Glomerular visceral epithelial cell (primary cell): ENCODE results near the gene CDC123.
"Not testable (repeated sequence)": the region's sequence is repeated elsewhere in the genome, so short reads cannot be mapped to it uniquely, and the experiment has no call there.

Source experiments
- DNase-seq: peaks from one replicate; pipeline ENCODE4 v3.0.0-alpha.2; 2016; ENCODE audit errors: extremely low spot score

CDC123 gene

GRCh38 chr10:12235116-12235694 is 39.2 kb downstream of the CDC123 start:
- no peak for DNase-seq

GRCh38 chr10:12235796-12236195 is 39.8 kb downstream of the CDC123 start:
- DNase-seq: no peak

GRCh38 chr10:12237265-12238220 is 41.6 kb downstream of the CDC123 start:
- DNase-seq: peak; percentile 45

DNA sequence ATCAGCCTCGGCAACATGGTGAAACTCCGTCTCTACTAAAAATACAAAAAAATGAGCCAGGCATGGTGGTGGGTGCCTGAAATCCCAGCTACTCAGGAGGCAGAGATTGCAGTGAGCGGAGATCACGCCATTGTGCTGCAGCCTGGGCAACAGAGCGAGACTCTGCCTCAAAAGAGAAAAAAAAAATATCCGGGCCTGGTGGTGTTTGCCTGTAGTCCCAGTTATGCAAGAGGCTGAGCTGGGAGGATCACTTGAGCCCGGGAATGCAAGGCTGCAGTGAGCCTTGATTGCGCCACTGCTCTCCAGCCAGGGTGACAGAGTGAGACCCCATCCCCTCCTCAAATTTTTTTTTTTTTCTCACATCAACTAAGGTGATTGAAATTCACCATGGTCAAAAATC is 42.8 kb downstream of the CDC123 start:
- no peak for DNase-seq

- no peak for DNase-seq
Measured at GRCh38 chr10:12241810-12242529, 46.0 kb downstream of the CDC123 start.

- no peak for DNase-seq
Measured at GRCh38 chr10:12243864-12244620, 48.1 kb downstream of the CDC123 start.

GRCh38 chr10:12250181-12250580 is 54.2 kb downstream of the CDC123 start:
- no peak for DNase-seq

DNA sequence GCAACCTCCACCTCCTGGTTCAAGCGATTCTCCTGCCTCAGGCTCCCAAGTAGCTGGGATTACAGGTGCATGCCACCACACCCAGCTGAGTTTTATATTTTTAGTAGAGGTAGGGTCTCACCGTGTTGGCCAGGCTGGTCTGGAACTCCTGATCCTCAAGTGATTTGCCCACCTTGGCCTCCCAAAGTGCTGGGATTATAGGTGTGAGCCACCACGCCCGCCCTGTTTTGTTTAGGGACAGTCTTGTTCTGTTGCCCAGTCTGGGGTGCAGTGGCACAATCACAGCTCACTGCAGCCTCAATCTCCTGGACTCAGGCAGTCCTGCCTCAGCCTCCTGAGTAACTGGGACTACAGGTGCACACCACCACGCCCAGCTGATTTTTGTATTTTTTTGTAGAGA is 54.7 kb downstream of the CDC123 start:
- not testable (repeated sequence) for DNase-seq

DNA sequence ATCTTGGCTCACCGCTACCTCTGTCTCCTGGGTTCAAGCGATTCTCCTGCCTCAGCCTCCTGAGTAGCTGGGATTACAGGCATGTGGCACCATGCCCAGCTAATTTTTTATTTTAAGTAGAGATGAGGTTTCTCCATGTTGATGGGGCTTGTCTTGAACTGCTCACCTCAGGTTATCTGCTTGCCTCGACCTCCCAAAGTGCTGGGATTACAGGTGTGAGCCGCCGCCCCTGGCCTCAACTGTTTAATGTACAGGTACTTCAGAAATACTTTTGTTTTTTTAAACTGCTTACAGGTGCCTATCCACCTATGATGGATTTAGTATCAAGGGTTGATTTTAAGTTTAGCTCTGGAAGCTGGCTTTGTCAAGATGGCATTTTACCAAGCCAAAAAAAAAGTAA is 55.6 kb downstream of the CDC123 start:
- no peak for DNase-seq

DNA sequence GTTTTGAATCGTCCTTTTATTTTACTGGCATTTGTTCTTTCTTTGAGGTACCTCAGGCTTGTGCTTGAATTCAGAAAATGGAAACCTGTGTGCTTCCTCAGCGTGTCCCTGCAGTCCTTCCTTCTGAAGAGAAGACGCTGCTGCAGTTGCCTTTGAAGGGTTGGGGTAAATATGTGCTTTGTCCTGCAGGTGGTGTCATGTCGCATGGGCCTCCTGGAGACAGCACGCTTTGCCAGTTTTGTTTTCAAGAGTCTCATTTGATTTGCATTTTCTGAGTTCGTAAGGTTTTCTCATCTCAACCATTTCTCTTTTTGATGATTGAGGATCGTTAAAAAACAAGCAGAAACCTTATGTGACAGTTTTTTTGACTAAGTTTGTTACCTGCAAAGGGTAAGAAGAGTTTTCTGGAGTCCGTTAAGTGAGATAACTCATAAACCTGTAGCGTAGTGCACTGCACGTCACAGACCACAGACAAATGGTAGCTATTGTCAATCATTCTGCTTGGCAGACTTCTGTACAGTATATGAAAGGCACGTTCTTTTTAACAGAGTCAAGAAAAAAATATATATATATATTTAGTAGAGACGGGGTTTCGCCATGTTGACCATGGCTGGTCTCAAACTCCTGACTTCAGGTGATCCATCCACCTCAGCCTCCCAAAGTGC is 57.0 kb downstream of the CDC123 start:
- peak; percentile 30 for DNase-seq

DNA sequence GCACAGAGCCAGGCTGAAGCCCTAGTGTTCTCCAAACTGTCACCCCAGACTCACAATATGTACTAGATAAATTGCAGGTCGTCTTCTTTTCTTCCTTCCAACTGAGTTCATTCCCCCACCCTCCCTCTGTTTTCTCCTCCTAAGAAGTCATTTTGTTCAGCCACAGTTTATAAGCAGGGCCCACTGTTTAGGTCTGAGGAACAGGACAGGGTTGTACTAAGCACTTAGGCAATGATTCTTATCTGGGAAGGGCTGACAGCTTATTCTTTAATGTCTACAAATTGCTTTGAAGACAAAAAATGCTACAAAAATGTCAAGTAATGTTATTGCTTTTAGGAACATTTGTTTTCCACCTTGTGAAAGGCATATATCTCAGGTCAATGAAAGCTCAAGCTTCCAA is 59.1 kb downstream of the CDC123 start:
- DNase-seq: no peak

DNA sequence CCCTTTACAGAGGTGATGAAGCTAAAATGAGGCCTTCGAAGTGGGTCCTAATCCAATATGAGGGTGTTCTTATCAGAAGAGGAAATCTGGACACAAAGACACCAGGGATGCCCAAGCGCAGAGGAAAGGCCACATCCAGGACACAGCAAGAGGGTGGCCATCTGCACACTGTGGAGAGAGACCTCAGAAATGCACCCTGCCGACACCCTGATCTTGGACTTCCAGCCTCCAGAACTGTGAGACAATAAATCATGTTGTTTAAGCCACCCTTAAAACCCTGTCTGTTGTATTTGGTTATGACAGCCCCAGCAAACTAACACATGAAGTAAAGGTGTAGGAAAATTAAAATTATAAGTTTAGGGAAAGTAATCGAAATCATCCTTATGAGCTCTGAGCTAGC is 64.0 kb downstream of the CDC123 start:
- no peak for DNase-seq

DNA sequence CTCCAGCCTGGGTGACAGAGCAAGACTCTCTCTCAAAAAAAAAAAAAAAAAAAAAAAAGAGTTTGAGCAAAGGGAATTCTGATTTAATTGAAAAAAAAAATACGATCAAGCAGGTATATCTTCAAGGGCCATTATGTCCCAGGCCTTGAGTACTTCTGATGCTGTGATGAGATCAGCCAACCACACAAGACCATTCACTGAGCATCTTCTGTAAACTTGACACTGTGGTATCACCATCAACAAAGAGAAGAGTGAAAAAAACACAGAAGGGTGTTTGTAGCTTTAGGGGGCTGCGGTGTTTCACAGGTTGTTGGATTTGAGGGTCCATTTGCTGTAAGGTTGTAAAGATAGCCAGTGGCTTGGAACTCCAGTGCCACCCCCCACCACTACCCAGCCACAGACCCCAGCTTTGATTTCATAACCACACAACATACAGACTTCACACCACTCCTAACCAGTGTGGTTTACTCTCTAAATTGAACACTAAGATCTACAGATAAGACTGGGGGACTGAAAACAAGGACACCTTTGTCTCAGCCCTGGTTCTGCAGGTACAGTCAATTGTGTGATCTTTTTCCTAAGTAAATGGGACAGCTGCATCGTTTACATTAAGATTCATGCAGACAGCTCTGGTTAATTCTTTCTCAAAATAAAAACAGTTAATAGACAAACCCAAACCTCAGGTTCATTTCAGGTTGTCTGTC is 66.4 kb downstream of the CDC123 start:
- no peak for DNase-seq

DNA sequence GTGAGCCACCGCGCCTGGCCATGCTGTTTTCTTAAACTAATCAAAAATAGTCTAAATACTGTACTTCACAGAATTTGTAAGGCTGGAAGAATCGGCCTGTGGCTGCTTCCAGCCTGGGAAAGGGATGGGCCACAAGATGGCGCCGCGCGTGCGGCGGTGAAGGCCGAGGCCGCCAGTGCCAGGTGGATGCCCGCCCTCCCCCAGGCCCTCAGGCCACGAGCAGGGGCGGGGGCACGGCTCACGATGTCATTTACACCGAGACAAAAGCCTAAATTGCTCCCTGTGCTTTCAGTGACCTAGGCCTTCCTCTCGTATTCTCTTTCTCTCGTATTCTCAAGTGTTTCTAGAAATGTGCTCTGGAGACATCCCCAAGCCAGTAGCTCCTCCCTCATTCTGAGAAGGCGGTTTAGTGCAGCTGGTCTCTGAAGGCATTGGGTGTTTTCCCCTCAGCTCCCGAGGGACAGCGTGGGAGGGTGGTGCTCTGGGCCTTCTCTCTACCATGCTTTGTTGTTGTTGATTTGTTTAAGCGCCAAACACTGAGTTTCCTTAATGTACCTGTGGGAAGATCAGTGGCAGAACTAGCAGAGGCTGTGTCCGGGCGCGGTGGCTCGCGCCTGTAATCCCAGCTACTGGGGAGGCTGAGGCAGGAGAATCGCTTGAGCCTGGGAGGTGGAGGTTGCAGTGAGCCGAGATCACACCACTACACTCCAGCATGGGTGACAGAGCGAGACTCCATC is 68.4 kb downstream of the CDC123 start:
- DNase-seq: peak; percentile 77

DNA sequence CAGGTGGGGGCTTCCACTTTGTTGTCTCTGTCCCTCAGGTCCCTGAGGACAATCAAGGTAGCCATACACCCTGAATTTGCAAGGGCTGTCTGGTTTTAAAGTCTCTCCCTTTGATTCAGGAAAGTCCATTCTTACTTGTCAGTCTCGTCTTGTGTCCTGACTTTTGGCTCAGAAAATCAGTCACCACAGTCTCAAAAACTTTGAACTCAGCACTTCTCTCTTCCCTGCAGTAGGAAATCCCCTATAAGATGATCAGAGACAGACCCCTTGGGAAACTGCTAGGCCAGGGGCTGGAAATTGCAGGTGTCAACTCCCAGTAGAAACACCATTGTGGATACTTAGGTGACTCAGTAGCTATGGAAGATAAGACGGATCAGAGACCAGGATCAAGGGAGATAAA is 73.1 kb downstream of the CDC123 start:
- DNase-seq: no peak

DNA sequence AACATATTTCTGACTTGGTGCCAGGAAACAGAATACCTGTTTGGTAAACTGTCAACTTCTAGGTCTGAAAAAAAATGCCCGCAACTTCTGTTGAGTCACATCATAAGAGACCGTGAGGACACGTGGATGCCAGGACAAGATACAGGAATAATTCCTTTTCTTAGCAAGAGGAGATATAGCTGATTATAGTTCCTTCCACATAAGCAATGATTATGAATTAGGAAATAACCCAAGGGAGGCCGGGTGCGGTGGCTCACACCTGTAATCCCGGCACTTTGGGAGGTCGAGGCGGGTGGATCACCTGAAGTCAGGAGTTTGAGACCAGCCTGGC is 75.2 kb downstream of the CDC123 start:
- DNase-seq: no peak

- DNase-seq: not testable (repeated sequence)
Measured at GRCh38 chr10:12277862-12278261, 81.9 kb downstream of the CDC123 start.

DNA sequence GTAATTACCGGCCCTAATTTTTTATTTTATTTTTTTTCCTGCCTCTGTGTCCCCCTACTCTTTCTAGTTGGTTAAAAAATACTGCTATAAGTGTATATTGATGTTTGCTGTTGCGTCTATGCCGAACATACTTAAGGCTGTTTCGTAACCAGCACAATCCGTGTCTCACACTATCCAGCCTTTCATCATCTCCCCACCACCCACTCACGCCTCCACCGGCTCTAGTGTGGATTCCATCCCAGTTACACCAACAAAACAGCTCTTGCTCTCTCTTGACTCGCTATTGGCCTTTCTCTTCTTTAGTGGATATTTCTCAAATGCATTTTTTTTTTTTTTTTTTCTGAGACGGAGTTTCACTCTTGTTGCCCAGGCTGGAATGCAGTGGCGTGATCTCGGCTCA is 83.3 kb downstream of the CDC123 start:
- no peak for DNase-seq

DNA sequence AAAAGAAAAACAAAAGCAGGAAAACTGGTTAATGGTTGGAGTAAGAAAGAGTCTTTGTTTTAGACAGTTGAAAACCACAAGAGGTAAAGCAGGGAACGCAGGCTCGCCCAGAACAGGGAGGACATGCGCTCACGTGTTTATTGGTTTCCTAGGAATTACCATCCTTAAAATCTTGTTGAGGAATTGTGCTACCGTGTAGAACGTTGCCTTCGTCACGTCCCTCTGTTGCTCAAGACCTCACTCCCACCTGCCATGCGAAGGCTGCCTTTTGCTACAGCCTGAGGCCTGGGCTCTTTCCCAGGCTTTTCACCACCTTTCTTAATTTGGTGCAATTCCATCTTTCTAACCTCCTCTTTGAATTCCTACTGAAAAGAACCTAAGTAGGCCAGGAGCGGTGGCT is 91.8 kb downstream of the CDC123 start:
- DNase-seq: no peak

- not testable (repeated sequence) for DNase-seq
Measured at GRCh38 chr10:12297784-12298183, 101.8 kb downstream of the CDC123 start.
